ENCODE results near the gene RAB23.

The RAB23 gene

DNA sequence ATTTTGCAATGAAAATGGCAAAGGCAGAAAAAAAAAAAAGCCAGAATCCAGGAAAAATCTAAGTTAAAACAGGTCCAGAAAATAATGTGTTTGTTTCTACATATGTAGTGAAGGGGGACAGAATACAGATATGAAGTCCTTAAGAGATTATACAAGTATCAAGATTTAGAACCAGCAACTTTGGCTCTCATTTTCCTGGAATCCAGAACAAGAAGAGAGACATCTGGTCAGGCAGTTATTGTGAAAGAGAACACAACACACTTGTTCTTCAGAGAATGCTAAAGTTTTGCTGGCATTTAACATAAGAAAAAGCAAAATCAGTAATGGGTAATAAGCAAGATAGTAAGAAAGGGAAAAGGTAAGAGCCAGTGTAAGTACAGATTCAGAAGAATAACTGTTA, 28.9 kb downstream of the RAB23 start:
- no peaks in the 10 kb centered on the region for H3K9me3 ChIP-seq (ENCODE audit: control insufficient read depth, low read length)
- no peaks in the 10 kb centered on the region for H3K4me1 ChIP-seq (ENCODE audit: control insufficient read depth, insufficient read depth, low read length, poor library complexity, severe bottlenecking)
- DNase-seq: no peak
- H3K27ac ChIP-seq (ENCODE audit: insufficient read depth, low read length, poor library complexity, severe bottlenecking): no peak overlapping the region
- H3K27me3 ChIP-seq (replicated peaks; ENCODE audit: control insufficient read depth, insufficient read depth, low read length, poor library complexity, severe bottlenecking): no peaks in the 10 kb centered on the region
- H3K36me3 ChIP-seq (ENCODE audit: control insufficient read depth, insufficient read depth, low read length): no peaks in the 10 kb centered on the region
- H3K4me3 ChIP-seq (ENCODE audit: insufficient read depth, low read depth, low read length, poor library complexity, severe bottlenecking): no peak overlapping the region

DNA sequence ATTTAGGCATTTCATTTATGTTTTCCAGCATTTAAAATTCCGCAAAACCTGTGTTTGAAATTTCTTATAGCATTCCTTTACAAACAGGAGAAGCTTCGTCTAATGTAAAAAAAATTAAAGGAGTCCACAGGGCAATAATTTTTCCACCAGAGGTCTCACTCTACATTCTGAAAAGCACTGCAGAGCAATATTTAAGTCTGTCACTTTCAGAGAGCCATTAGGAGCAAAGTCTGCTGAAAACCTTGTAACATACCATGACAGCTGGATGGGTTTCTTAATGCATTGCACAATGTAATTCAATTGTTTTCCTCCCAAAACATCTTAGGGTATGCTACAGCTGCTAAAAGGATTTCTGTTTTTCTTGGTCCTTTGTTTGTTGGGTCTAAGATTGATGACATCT, 32.0 kb downstream of the RAB23 start:
- H3K27me3 ChIP-seq (replicated peaks; ENCODE audit: control insufficient read depth, insufficient read depth, low read length, poor library complexity, severe bottlenecking): no peaks in the 10 kb centered on the region

DNA sequence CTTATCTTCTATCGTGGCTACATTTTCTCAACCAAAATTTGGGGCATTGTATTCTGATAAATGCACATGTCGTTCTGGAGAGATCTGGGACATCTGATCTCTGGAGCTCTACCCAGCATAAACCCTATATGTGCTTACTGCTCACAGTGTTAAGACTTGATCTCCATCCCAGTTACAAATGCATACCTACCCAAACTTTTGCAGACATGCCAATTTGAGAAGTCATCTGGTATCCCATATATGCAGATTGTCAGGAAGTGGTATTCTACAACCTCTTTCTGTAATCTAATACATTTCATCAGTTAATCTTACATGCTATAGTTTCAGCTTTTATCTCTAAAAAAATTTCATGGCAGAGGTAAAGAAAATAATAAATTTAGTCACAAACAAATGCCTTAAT, 38.8 kb downstream of the RAB23 start:
- no peaks in the 10 kb centered on the region for H3K4me1 ChIP-seq (ENCODE audit: control insufficient read depth, insufficient read depth, low read length, poor library complexity, severe bottlenecking)
- no peak overlapping the region for H3K27ac ChIP-seq (ENCODE audit: insufficient read depth, low read length, poor library complexity, severe bottlenecking)
- H3K36me3 ChIP-seq (ENCODE audit: control insufficient read depth, insufficient read depth, low read length): peaks cover 4% of the 10 kb centered on the region
- no peaks in the 10 kb centered on the region for H3K9me3 ChIP-seq (ENCODE audit: control insufficient read depth, low read length)
- H3K4me3 ChIP-seq (ENCODE audit: insufficient read depth, low read depth, low read length, poor library complexity, severe bottlenecking): no peak overlapping the region
- no peaks in the 10 kb centered on the region for H3K27me3 ChIP-seq (replicated peaks; ENCODE audit: control insufficient read depth, insufficient read depth, low read length, poor library complexity, severe bottlenecking)
- no peak for DNase-seq

More for the DNA sequence above, 32.0 kb downstream of the RAB23 start:
- no peaks in the 10 kb centered on the region for H3K9me3 ChIP-seq (ENCODE audit: control insufficient read depth, low read length)
- no peaks in the 10 kb centered on the region for H3K36me3 ChIP-seq (ENCODE audit: control insufficient read depth, insufficient read depth, low read length)
- DNase-seq: no peak
- no peak overlapping the region for H3K27ac ChIP-seq (ENCODE audit: insufficient read depth, low read length, poor library complexity, severe bottlenecking)
- no peak overlapping the region for H3K4me3 ChIP-seq (ENCODE audit: insufficient read depth, low read depth, low read length, poor library complexity, severe bottlenecking)
- no peaks in the 10 kb centered on the region for H3K4me1 ChIP-seq (ENCODE audit: control insufficient read depth, insufficient read depth, low read length, poor library complexity, severe bottlenecking)

DNA sequence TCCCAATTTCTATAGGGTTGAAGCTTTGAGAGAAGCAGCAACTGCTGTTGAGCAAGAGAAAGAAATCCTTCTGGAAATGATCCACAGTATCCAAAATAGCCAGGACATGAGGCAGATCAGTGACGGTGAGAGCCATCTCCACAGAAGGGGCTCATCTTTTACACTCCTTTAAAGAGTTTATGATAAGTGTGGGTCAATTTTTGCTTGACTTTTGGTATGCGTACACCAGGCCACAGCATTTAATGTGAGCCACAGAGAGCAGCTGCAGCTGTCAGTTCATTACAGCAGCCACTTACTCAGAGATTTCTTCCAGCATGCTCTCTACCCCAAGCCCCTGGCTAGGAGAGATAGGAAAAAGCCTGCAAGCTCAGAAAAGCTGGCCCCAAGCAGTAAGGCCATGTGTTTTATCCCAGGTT, 40.1 kb downstream of the RAB23 start:
- Histone ChIP-seq H3K36me3 (ENCODE audit: control insufficient read depth, insufficient read depth, low read length) (peaks cover 4% of the 10 kb centered on the region), H3K4me1 (ENCODE audit: control insufficient read depth, insufficient read depth, low read length, poor library complexity, severe bottlenecking) (no peaks in the 10 kb centered on the region), H3K4me3 (ENCODE audit: insufficient read depth, low read depth, low read length, poor library complexity, severe bottlenecking) (no peak overlapping the region), H3K27ac (ENCODE audit: insufficient read depth, low read length, poor library complexity, severe bottlenecking) (no peak overlapping the region), H3K27me3 (replicated peaks; ENCODE audit: control insufficient read depth, insufficient read depth, low read length, poor library complexity, severe bottlenecking) (no peaks in the 10 kb centered on the region), H3K9me3 (ENCODE audit: control insufficient read depth, low read length) (no peaks in the 10 kb centered on the region)
- no peak for DNase-seq

DNA sequence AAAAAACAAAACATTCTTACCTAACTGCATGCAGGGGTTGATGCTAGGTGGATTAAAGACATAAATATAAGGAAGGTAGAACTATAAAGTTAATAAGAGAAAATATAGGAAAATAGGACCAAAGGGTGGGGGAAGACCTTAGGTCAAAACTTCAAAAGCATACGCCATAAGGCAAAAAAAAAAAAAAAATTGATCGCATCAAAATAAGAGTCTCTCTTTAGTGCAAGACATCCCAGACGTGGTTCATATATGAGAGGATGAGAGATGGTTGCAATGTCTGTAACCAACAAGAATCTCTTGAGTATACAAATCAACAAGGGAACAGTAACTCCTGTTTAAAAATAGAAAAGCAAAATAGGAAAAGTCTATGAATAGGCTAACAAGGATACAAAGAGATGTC, 41.5 kb downstream of the RAB23 start:
- no peaks in the 10 kb centered on the region for H3K4me1 ChIP-seq (ENCODE audit: control insufficient read depth, insufficient read depth, low read length, poor library complexity, severe bottlenecking)
- H3K27me3 ChIP-seq (replicated peaks; ENCODE audit: control insufficient read depth, insufficient read depth, low read length, poor library complexity, severe bottlenecking): no peaks in the 10 kb centered on the region
- DNase-seq: no peak
- no peak overlapping the region for H3K4me3 ChIP-seq (ENCODE audit: insufficient read depth, low read depth, low read length, poor library complexity, severe bottlenecking)
- no peak overlapping the region for H3K27ac ChIP-seq (ENCODE audit: insufficient read depth, low read length, poor library complexity, severe bottlenecking)
- peaks cover 4% of the 10 kb centered on the region for H3K36me3 ChIP-seq (ENCODE audit: control insufficient read depth, insufficient read depth, low read length)
- no peaks in the 10 kb centered on the region for H3K9me3 ChIP-seq (ENCODE audit: control insufficient read depth, low read length)

DNA sequence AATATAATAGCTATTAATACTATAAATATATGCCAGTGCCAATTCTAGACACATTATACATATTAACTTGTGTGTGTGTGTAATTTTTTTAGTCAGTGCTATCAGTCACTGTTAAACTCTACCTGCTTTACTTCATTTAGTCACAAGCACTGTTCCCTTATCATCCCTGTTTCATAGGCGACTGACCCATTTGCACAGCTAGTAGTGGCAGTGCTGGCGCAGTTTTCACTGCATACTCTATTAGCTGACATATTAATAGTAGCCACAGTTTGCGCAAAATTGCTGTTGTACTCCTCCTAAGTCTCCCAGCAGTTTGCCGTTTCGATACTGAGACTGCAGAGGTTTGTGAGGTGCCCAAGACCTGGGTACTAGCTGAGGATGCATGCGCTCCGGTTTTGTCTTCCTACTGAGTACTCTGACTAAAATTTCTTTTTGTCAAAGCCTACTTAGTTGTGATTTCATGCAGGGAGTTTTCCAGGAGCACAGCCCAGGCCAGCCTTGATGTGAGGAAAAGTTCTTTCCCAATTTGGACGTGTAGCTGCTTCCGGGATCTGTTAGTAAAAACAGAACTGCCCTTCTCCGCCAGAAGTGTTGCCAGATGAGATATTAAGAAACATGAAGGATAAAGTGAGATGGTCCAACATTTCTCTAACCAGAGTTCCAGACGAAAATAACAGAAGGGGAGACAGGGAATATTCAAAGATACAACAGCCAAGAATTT, 44.4 kb downstream of the RAB23 start:
- no peak overlapping the region for H3K4me3 ChIP-seq (ENCODE audit: insufficient read depth, low read depth, low read length, poor library complexity, severe bottlenecking)
- no peaks in the 10 kb centered on the region for H3K9me3 ChIP-seq (ENCODE audit: control insufficient read depth, low read length)
- no peaks in the 10 kb centered on the region for H3K27me3 ChIP-seq (replicated peaks; ENCODE audit: control insufficient read depth, insufficient read depth, low read length, poor library complexity, severe bottlenecking)
- no peak for DNase-seq
- H3K4me1 ChIP-seq (ENCODE audit: control insufficient read depth, insufficient read depth, low read length, poor library complexity, severe bottlenecking): peaks cover 5% of the 10 kb centered on the region
- peaks cover 4% of the 10 kb centered on the region for H3K36me3 ChIP-seq (ENCODE audit: control insufficient read depth, insufficient read depth, low read length)
- H3K27ac ChIP-seq (ENCODE audit: insufficient read depth, low read length, poor library complexity, severe bottlenecking): no peak overlapping the region

DNA sequence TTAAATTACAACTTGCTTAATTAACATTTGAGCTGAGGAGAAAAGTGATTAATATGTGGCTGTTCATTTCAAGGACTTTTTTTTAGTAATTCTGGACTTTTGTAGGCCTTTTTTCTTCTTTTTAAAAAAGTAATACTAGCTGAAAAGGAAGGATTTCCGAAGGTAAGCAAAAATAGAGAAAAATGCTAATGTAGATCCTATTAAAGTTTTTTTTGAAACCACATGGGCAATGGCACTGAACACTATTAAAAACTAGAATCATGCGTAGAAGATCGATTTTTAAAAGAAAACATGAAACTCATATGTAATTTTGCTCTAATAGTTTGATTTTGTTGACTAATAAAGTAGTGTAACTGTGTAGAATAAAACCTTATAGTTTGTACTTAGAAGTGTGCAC, 47.6 kb downstream of the RAB23 start:
- Histone ChIP-seq H3K4me1 (ENCODE audit: control insufficient read depth, insufficient read depth, low read length, poor library complexity, severe bottlenecking) (peaks cover 5% of the 10 kb centered on the region), H3K27me3 (replicated peaks; ENCODE audit: control insufficient read depth, insufficient read depth, low read length, poor library complexity, severe bottlenecking) (no peaks in the 10 kb centered on the region), H3K9me3 (ENCODE audit: control insufficient read depth, low read length) (no peaks in the 10 kb centered on the region), H3K27ac (ENCODE audit: insufficient read depth, low read length, poor library complexity, severe bottlenecking) (no peak overlapping the region), H3K36me3 (ENCODE audit: control insufficient read depth, insufficient read depth, low read length) (no peaks in the 10 kb centered on the region), H3K4me3 (ENCODE audit: insufficient read depth, low read depth, low read length, poor library complexity, severe bottlenecking) (no peak overlapping the region)
- no peak for DNase-seq

DNA sequence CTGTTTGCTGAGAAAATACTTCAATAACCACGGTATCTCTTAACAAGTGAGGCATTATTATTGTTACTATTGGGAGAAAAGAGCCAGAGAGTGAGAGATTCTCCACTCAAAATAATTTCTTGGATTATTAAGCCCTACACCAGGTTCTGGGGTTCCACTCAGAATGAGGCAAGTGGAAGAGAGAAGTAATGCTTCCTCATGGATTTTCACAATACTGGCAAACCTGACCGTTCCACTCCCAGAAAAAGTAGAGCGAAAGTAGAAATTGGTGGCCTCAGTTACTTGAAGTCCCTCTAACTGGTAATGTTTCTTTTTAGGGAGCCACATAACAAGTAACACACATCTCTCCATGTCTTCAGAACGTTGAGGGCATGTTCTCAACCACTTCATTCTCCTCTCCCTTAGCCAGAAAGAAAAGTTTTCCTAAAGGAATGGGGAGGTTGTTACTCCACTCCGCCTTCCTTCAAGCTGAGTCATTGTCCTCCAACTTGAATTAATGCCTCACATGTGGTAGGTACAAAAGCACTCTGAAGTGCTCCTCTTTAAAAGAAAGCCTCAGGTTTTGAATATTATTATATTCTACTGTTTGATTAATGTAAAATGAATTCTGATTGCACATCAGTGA, 48.1 kb downstream of the RAB23 start:
- H3K4me1 ChIP-seq (ENCODE audit: control insufficient read depth, insufficient read depth, low read length, poor library complexity, severe bottlenecking): peaks cover 5% of the 10 kb centered on the region
- no peaks in the 10 kb centered on the region for H3K9me3 ChIP-seq (ENCODE audit: control insufficient read depth, low read length)
- H3K4me3 ChIP-seq (ENCODE audit: insufficient read depth, low read depth, low read length, poor library complexity, severe bottlenecking): no peak overlapping the region
- H3K27ac ChIP-seq (ENCODE audit: insufficient read depth, low read length, poor library complexity, severe bottlenecking): no peak overlapping the region
- DNase-seq: no peak
- H3K36me3 ChIP-seq (ENCODE audit: control insufficient read depth, insufficient read depth, low read length): no peaks in the 10 kb centered on the region
- H3K27me3 ChIP-seq (replicated peaks; ENCODE audit: control insufficient read depth, insufficient read depth, low read length, poor library complexity, severe bottlenecking): no peaks in the 10 kb centered on the region

DNA sequence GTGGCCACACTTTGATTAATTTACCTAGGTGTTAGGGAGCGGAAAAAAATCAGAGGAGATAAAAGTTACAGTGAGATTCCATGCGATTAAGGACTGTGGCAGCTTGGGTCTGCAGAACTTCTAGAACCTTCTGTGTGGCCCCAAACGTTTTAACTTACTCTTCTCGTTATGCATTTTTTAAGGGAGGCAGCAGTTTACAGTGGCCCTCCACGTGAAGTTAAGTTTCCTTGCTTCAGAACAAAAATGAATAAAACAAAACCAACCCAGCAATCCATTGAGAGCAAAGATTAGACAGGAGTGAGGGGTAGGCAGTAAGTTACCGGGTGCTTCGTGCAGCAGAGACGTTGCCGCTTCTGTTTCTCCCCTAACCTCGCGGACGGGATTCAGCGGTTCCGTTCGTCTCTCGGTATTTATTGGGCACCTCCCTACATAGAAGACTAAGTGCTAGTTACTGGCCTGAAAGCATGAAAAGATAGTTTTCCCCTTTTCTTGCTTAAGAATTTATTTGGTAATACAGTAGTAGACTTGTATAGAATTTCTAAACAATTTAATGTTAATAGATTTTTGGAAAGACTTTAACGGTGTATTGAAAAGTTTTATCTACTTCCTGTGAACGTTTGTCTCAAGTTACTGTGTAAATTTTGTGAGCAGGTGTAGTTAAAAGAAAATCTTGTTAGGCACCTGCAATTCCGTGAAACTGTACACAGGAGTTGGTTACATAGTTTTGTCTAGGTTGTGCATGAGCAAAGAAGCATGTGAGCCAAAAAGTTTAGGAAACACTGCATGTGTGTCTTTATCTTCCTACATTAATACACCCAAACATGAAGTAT, 48.8 kb downstream of the RAB23 start:
- Histone ChIP-seq H3K4me1 (ENCODE audit: control insufficient read depth, insufficient read depth, low read length, poor library complexity, severe bottlenecking) (peaks cover 5% of the 10 kb centered on the region), H3K9me3 (ENCODE audit: control insufficient read depth, low read length) (no peaks in the 10 kb centered on the region), H3K27ac (ENCODE audit: insufficient read depth, low read length, poor library complexity, severe bottlenecking) (peak overlapping the region; percentile 72), H3K27me3 (replicated peaks; ENCODE audit: control insufficient read depth, insufficient read depth, low read length, poor library complexity, severe bottlenecking) (no peaks in the 10 kb centered on the region), H3K4me3 (ENCODE audit: insufficient read depth, low read depth, low read length, poor library complexity, severe bottlenecking) (peak overlapping the region; percentile 64), H3K36me3 (ENCODE audit: control insufficient read depth, insufficient read depth, low read length) (no peaks in the 10 kb centered on the region)
- DNase-seq: no peak

All from effector memory CD4-positive, alpha-beta T cell (primary cell).